Hepatocyte (in vitro differentiated cells): ENCODE measurements around the gene PCED1A.

Source experiments
- CTCF ChIP-seq: fragments of 200-600 bp; sonication (generic); IDR thresholded peaks from 2 replicates; pipeline ENCODE4 v1.5.1; 2016; ENCODE audit warnings: antibody characterized with exemption, mild to moderate bottlenecking; ENCODE audit not compliant: poor library complexity
- EZH2 ChIP-seq: fragments of 200-600 bp; sonication (generic); IDR thresholded peaks from 2 replicates; pipeline ENCODE4 v1.6.1; 2016; ENCODE audit warnings: antibody characterized with exemption, mild to moderate bottlenecking, borderline replicate concordance

GRCh38 chr20:2829376-2829775 lies 11.1 kb downstream of the PCED1A start:
- TF ChIP-seq CTCF = no peak
- TF ChIP-seq EZH2 = no peak
